H1 (cell line): Measurements from ENCODE around the gene MDFIC. TPM values are rescaled to one million over a fixed set of nuclear protein-coding genes. Genes with fewer than 3 reads are reported as not detected.

Experiments
- CTCF ChIA-PET: fragments of 300-600 bp; sonication (Branson Sonifier 250); formaldehyde crosslinking; loops from one replicate; lab custom pipeline; 2021; ENCODE audit not compliant: partially characterized antibody; lab: Charles Lee
- POLR2A ChIA-PET: fragments of 300-600 bp; sonication (Branson Sonifier 250); formaldehyde crosslinking; loops from one replicate; lab custom pipeline; 2021; ENCODE audit warnings: inconsistent platforms; ENCODE audit not compliant: partially characterized antibody; lab: Charles Lee
- DNase-seq, 2 experiments: peaks; one replicate each; pipeline versions ENCODE4 v3.0.0 to v3.0.0-alpha.2; 2010 to 2022; ENCODE audit warnings: low spot score in 2 of 2, low read depth in 1 of 2, mixed read lengths in 1 of 2
- FAIRE-seq: peaks from 2 replicates; lab custom pipeline; 2011; peaks lifted over from hg19 to GRCh38; lab: Jason Lieb, UNC
- H2AFZ ChIP-seq: 2 replicates; pipeline ENCODE4 v1.8.1; 2012; ENCODE audit warnings: low read length, inconsistent platforms
- H2AK5ac ChIP-seq: 2 replicates; pipeline ENCODE4 v1.6.1; 2013; ENCODE audit warnings: low read depth, low read length
- H2BK120ac ChIP-seq: replicated peaks from 2 replicates; pipeline ENCODE3; 2013; ENCODE audit warnings: low read depth, low read length, inconsistent platforms
- H2BK12ac ChIP-seq: 2 replicates; pipeline ENCODE4 v1.6.1; 2013; ENCODE audit warnings: low read depth, low read length
- H2BK15ac ChIP-seq: 2 replicates; pipeline ENCODE4 v1.6.1; 2013; ENCODE audit warnings: low read length
- H2BK20ac ChIP-seq: 2 replicates; pipeline ENCODE4 v1.6.1; 2013; ENCODE audit warnings: low read length
- H2BK5ac ChIP-seq: 2 replicates; pipeline ENCODE4 v1.6.1; 2013; ENCODE audit warnings: low read depth, low read length
- H3K14ac ChIP-seq: 2 replicates; pipeline ENCODE4 v1.6.1; 2013; ENCODE audit warnings: inconsistent platforms; ENCODE audit not compliant: insufficient read length
- H3K18ac ChIP-seq: 2 replicates; pipeline ENCODE4 v1.6.1; 2013; ENCODE audit warnings: low read length; ENCODE audit errors: extremely low read depth
- H3K23ac ChIP-seq: 2 replicates; pipeline ENCODE4 v1.6.1; 2013; ENCODE audit warnings: inconsistent platforms; ENCODE audit not compliant: insufficient read length
- H3K23me2 ChIP-seq: 2 replicates; pipeline ENCODE4 v1.6.1; 2013; ENCODE audit warnings: low read depth, low read length
- H3K27ac ChIP-seq: 2 replicates; pipeline ENCODE4 v1.6.1; 2011; ENCODE audit warnings: low read depth, low read length, inconsistent platforms
- H3K27me3 ChIP-seq, 4 experiments: replicated peaks in 1 of 4; 1 replicate in 1 of 4; 2 replicates in 3 of 4; pipeline versions ENCODE4 v1.6.1 to v1.8.1; 2011 to 2013; ENCODE audit warnings: low read length in 3 of 4, mild to moderate bottlenecking in 3 of 4, inconsistent platforms in 2 of 4, mixed read lengths in 2 of 4, moderate library complexity in 1 of 4; ENCODE audit not compliant: control insufficient read depth in 3 of 4, insufficient read depth in 3 of 4; ENCODE audit errors: extremely low read depth in 1 of 4
- H3K36me3 ChIP-seq, 4 experiments: 2 replicates each; pipeline versions ENCODE4 v1.6.1 to v1.8.1; 2011 to 2013; ENCODE audit warnings: mild to moderate bottlenecking in 4 of 4, low read length in 3 of 4, moderate library complexity in 2 of 4, control low read depth in 1 of 4, inconsistent platforms in 1 of 4; ENCODE audit not compliant: insufficient read depth in 4 of 4, control insufficient read depth in 2 of 4
- H3K4ac ChIP-seq: replicated peaks from 2 replicates; pipeline ENCODE3; 2013; ENCODE audit warnings: low read length, low read depth, mixed read lengths, inconsistent platforms; ENCODE audit not compliant: insufficient read length
- H3K4me1 ChIP-seq, 4 experiments: replicated peaks in 1 of 4; 1 replicate in 1 of 4; 2 replicates in 3 of 4; pipeline versions ENCODE4 v1.6.1 to v1.8.1; 2011 to 2013; ENCODE audit warnings: low read length in 3 of 4, inconsistent platforms in 2 of 4, mixed read lengths in 1 of 4; ENCODE audit not compliant: insufficient read depth in 4 of 4, control insufficient read depth in 3 of 4
- H3K4me2 ChIP-seq, 2 experiments: 2 replicates each; pipeline versions ENCODE4 v1.6.1 to v1.8.1; 2011 to 2013; ENCODE audit warnings: low read depth in 2 of 2, low read length in 2 of 2, control low read depth in 1 of 2, inconsistent platforms in 1 of 2, mild to moderate bottlenecking in 1 of 2; ENCODE audit not compliant: insufficient read depth in 1 of 2
- H3K4me3 ChIP-seq, 4 experiments: fragments of 200-600, 300-600 bp in 1 of 4; sonication (generic), shearing (Covaris generic), sonication (Bioruptor Twin) in 1 of 4; 2 replicates each; pipeline versions ENCODE4 v1.5.1 to v1.8.1; 2011 to 2016; ENCODE audit warnings: low read length in 4 of 4, low read depth in 3 of 4, control low read depth in 2 of 4, inconsistent platforms in 2 of 4, mild to moderate bottlenecking in 2 of 4, mixed read lengths in 1 of 4, moderate library complexity in 1 of 4; ENCODE audit not compliant: insufficient read depth in 2 of 4; ENCODE audit errors: extremely low read depth in 1 of 4
- H3K56ac ChIP-seq: replicated peaks from 2 replicates; pipeline ENCODE3; 2013; ENCODE audit warnings: low read depth, mild to moderate bottlenecking, mixed read lengths, low read length, inconsistent platforms; ENCODE audit not compliant: insufficient read length
- H3K79me1 ChIP-seq: 2 replicates; pipeline ENCODE4 v1.6.1; 2013; ENCODE audit warnings: low read depth, low read length, control low read depth
- H3K79me2 ChIP-seq, 2 experiments: 2 replicates each; pipeline versions ENCODE4 v1.6.1 to v1.8.1; 2012 to 2013; ENCODE audit warnings: low read length in 2 of 2, mild to moderate bottlenecking in 2 of 2, inconsistent platforms in 1 of 2; ENCODE audit not compliant: insufficient read depth in 2 of 2, control insufficient read depth in 1 of 2
- H3K9ac ChIP-seq, 4 experiments: replicated peaks in 1 of 4; 1 replicate in 1 of 4; 2 replicates in 3 of 4; pipeline versions ENCODE4 v1.6.1 to v1.8.1; 2011 to 2013; ENCODE audit warnings: low read depth in 3 of 4, low read length in 3 of 4, control low read depth in 2 of 4, mild to moderate bottlenecking in 2 of 4, moderate library complexity in 2 of 4, inconsistent platforms in 1 of 4; ENCODE audit errors: extremely low read depth in 1 of 4
- H3K9me3 ChIP-seq, 2 experiments: 2 replicates each; pipeline versions ENCODE4 v1.6.1 to v1.8.1; 2012 to 2013; ENCODE audit warnings: mild to moderate bottlenecking in 2 of 2, moderate library complexity in 2 of 2, control low read depth in 1 of 2, inconsistent platforms in 1 of 2, low read depth in 1 of 2, low read length in 1 of 2, mixed read lengths in 1 of 2; ENCODE audit not compliant: insufficient read depth in 2 of 2
- H4K20me1 ChIP-seq, 2 experiments: replicated peaks in 1 of 2; 2 replicates each; pipeline versions ENCODE3 to v1.8.1; 2011 to 2013; ENCODE audit warnings: inconsistent platforms in 2 of 2, low read length in 2 of 2, mild to moderate bottlenecking in 1 of 2; ENCODE audit not compliant: insufficient read depth in 2 of 2, control insufficient read depth in 1 of 2
- H4K5ac ChIP-seq: 2 replicates; pipeline ENCODE4 v1.6.1; 2013; ENCODE audit warnings: low read length, low read depth, mixed read lengths, inconsistent platforms; ENCODE audit not compliant: insufficient read length
- H4K8ac ChIP-seq: 2 replicates; pipeline ENCODE4 v1.8.0; 2013; ENCODE audit warnings: mild to moderate bottlenecking, moderate library complexity, low read length, inconsistent platforms; ENCODE audit not compliant: insufficient read depth; ENCODE audit errors: extremely low read depth
- H4K91ac ChIP-seq: replicated peaks from 2 replicates; pipeline ENCODE3; 2013; ENCODE audit warnings: low read length, mixed read lengths, inconsistent platforms; ENCODE audit not compliant: insufficient read length
- BACH1 ChIP-seq: IDR thresholded peaks from 2 replicates; pipeline ENCODE4 v1.6.1; 2012; ENCODE audit warnings: low read length, improper control_type of control experiment
- EP300 ChIP-seq, 2 experiments: IDR thresholded peaks; 1 replicate in 1 of 2; 2 replicates in 1 of 2; pipeline ENCODE4 v1.6.1; 2011 to 2012; ENCODE audit warnings: low read depth in 2 of 2, low read length in 2 of 2, mild to moderate bottlenecking in 2 of 2, borderline replicate concordance in 1 of 2, inconsistent platforms in 1 of 2, moderate library complexity in 1 of 2
- HDAC2 ChIP-seq, 2 experiments: fragments of 300-600 bp in 1 of 2; sonication (generic) in 1 of 2; IDR thresholded peaks; 2 replicates each; pipeline ENCODE4 v1.6.1; 2011 to 2012; ENCODE audit warnings: low read depth in 2 of 2, low read length in 2 of 2, mild to moderate bottlenecking in 2 of 2, moderate library complexity in 2 of 2, borderline replicate concordance in 1 of 2, inconsistent platforms in 1 of 2
- NRF1 ChIP-seq: IDR thresholded peaks from 2 replicates; pipeline ENCODE4 v1.6.1; 2011; ENCODE audit warnings: mild to moderate bottlenecking, low read depth, low read length, improper control_type of control experiment
- POLR2AphosphoS5 ChIP-seq: IDR thresholded peaks from 2 replicates; pipeline ENCODE4 v1.6.1; 2011; ENCODE audit warnings: low read depth, low read length
- RBBP5 ChIP-seq: IDR thresholded peaks from 2 replicates; pipeline ENCODE4 v1.7.1; 2012; ENCODE audit warnings: low read depth, mild to moderate bottlenecking, inconsistent platforms, low read length, moderate library complexity, borderline replicate concordance
- SAP30 ChIP-seq: fragments of 300-600 bp; sonication (generic); IDR thresholded peaks from 2 replicates; pipeline ENCODE4 v1.7.1; 2012; ENCODE audit warnings: low read length, moderate library complexity, mild to moderate bottlenecking, inconsistent platforms; ENCODE audit not compliant: insufficient read depth, insufficient replicate concordance
- SIRT6 ChIP-seq: IDR thresholded peaks from one replicate; pipeline ENCODE4 v1.7.1; 2012; ENCODE audit warnings: low read length, inconsistent platforms
- SRF ChIP-seq: IDR thresholded peaks from 2 replicates; pipeline ENCODE4 v1.6.1; 2011; ENCODE audit warnings: mild to moderate bottlenecking, low read depth, low read length, moderate library complexity
- TAF1 ChIP-seq: IDR thresholded peaks from 2 replicates; pipeline ENCODE4 v1.6.1; 2011; ENCODE audit warnings: mild to moderate bottlenecking, low read depth, low read length
- TAF7 ChIP-seq: optimal IDR thresholded peaks from 2 replicates; pipeline ENCODE3; 2011; ENCODE audit warnings: low read depth, mild to moderate bottlenecking, inconsistent platforms, low read length, moderate library complexity, borderline replicate concordance
- TCF12 ChIP-seq: IDR thresholded peaks from 2 replicates; pipeline ENCODE4 v1.6.1; 2011; ENCODE audit warnings: low read depth, mild to moderate bottlenecking, low read length
- WGBS, 2 experiments: shearing (Covaris generic) in 1 of 2; methylation state at CpG; one replicate each; pipeline versions ENCODE4 v1.1.6 to v1.1.7; 2013 to 2015; ENCODE audit warnings: low lambda C conversion rate in 2 of 2, mixed read lengths in 2 of 2, inconsistent platforms in 1 of 2, low coverage in 1 of 2, missing lambda C conversion rate in 1 of 2; ENCODE audit not compliant: insufficient replicate concordance in 2 of 2, insufficient coverage in 1 of 2, insufficient read length in 1 of 2; ENCODE audit errors: extremely low coverage in 1 of 2, missing lambda C conversion rate in 1 of 2; 5-methylcytosine and 5-hydroxymethylcytosine counted together
- polyA plus RNA-seq, 7 experiments: library from polyadenylated mRNA; depleted of rRNA in 3 of 7; stranded (reverse) in 5 of 7; unstranded in 2 of 7; fragments of >200 nt in 5 of 7; fragments of 200-250 nt in 2 of 7; gene quantifications; 1 replicate in 5 of 7; 2 replicates in 1 of 7; 4 replicates in 1 of 7; pipeline versions ENCODE4 v1.2.1 to v1.2.3, GENCODE V29; 2011 to 2013; ENCODE audit warnings: missing spikeins in 2 of 7, mixed read lengths in 2 of 7
- total RNA-seq: library from RNA; stranded (reverse); fragmentation: NEBNext Ultra II Directional; extraction: Animal tissue kit (Norgen Biotek cat#: 25700); gene quantifications from 2 replicates; pipeline ENCODE4 v1.2.1, GENCODE V29; 2021

The MDFIC gene
- total and polyA plus RNA-seq, 2 of the 8 experiments (the other 6 are each of a cell fraction or from before 2014, with no cell fraction given), result 2.3 to 11.4 TPM

DNA sequence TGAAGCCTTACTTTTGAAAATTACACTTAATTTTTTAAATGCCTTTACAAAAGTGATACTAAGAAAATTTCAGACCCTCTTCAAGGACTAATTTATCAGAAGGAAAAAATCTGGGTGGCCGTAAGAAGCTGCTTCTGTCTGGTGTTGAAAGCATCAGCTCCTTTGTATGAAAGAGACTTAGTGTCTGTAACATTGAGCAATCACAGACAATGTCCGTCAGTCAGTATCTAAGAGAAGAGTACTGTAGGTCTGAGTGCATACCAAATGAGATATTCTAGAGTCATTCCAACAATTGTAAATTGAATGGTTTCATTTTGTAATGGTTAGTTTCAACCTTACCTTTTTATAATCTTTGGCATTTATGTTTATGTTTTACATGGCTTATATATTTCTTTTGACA is 11.1 kb upstream of the MDFIC start:
- Histone ChIP-seq H2BK15ac (no peak overlapping the region), H2AK5ac (no peak overlapping the region), H3K4me3 (no peak overlapping the region), H2BK12ac (no peak overlapping the region), H4K20me1 (no peaks in the 10 kb centered on the region), H3K4me2 (no peak overlapping the region), H2BK20ac (no peak overlapping the region), H3K14ac (no peak overlapping the region), H3K23me2 (no peaks in the 10 kb centered on the region), H3K9ac (no peak overlapping the region), H3K79me2 (no peaks in the 10 kb centered on the region), H3K27me3 (no peaks in the 10 kb centered on the region), H3K36me3 (no peaks in the 10 kb centered on the region), H3K27ac (no peak overlapping the region), H3K4me1 (no peaks in the 10 kb centered on the region), H2AFZ (no peak overlapping the region), H3K23ac (no peak overlapping the region), H4K91ac (no peak overlapping the region), H4K8ac (no peak overlapping the region), H3K56ac (no peak overlapping the region), H3K79me1 (no peaks in the 10 kb centered on the region), H3K18ac (no peak overlapping the region), H2BK120ac (no peak overlapping the region), H2BK5ac (no peak overlapping the region), H3K9me3 (no peaks in the 10 kb centered on the region), H3K4ac (no peak overlapping the region), H4K5ac (no peak overlapping the region)
- ChIA-PET POLR2A (no interaction called here), CTCF (interaction anchor here (1.0 kb wide), 1 partner anchor 12 kb away, joined by 3 read pairs; no protein-coding TSS in a partner anchor)
- no peak for DNase-seq
- WGBS, 2 experiments, result 95% methylated on average over 2 of the region's 2 CpGs; no CpG with 5 or more reads in 1 of the 2 experiments
- FAIRE-seq, result no peak
- no peak for TF ChIP-seq SRF
- no peak for TF ChIP-seq SIRT6
- no peak for TF ChIP-seq NRF1
- TF ChIP-seq TAF7, result no peak
- no peak for TF ChIP-seq TCF12
- TF ChIP-seq POLR2AphosphoS5, result no peak
- TF ChIP-seq RBBP5, result no peak
- TF ChIP-seq BACH1, result no peak
- TF ChIP-seq HDAC2 (IDR thresholded peaks at IDR 0.05; ENCODE audit: borderline replicate concordance in 1 of 2, low read depth in 2 of 2, low read length in 2 of 2), result no peak
- no peak for TF ChIP-seq SAP30
- no peak for TF ChIP-seq EP300 (IDR thresholded peaks at IDR 0.05; ENCODE audit: borderline replicate concordance in 1 of 2, low read depth in 2 of 2, low read length in 2 of 2)
- TF ChIP-seq TAF1, result no peak
